ENCODE results near the gene PHF19.

Gene PHF19

GRCh38 chr9:120868676-120869359 is 8.2 kb downstream of the PHF19 start:
- Histone ChIP-seq H2AFZ (ENCODE audit: insufficient read depth, low read length, poor library complexity) (peak overlapping the region; percentile 23), H3K9ac (ENCODE audit: low read length) (peak overlapping the region; percentile 76), H4K12ac (ENCODE audit: low read depth, low read length) (peak overlapping the region; percentile 0), H2AK5ac (ENCODE audit: low read length) (no peak overlapping the region), H4K8ac (ENCODE audit: low read depth, low read length) (peak overlapping the region; percentile 37), H3K4ac (ENCODE audit: low read depth, low read length) (no peak overlapping the region), H2BK120ac (ENCODE audit: insufficient read depth, low read length, poor library complexity) (no peak overlapping the region), H3K27ac (ENCODE audit: low read depth, low read length) (no peak overlapping the region), H3K4me3 (ENCODE audit: low read depth, low read length) (peak overlapping the region; percentile 76), H3K79me1 (ENCODE audit: low read length) (peaks cover 2% of the 10 kb centered on the region), H3K23ac (ENCODE audit: low read length) (no peak overlapping the region), H3K9me3 (ENCODE audit: insufficient read depth, low read depth, low read length) (peaks cover 4% of the 10 kb centered on the region), H3K4me2 (ENCODE audit: low read length) (peak overlapping the region; percentile 98), H2BK5ac (ENCODE audit: low read depth, low read length, poor library complexity) (no peak overlapping the region), H3K27me3 (ENCODE audit: insufficient read depth, low read length) (no peaks in the 10 kb centered on the region), H3K79me2 (ENCODE audit: control insufficient read depth, insufficient read depth, low read length, poor library complexity) (peaks cover 2% of the 10 kb centered on the region), H3K4me1 (ENCODE audit: control insufficient read depth in 1 of 2, insufficient read depth in 2 of 2, low read length in 2 of 2) (peaks cover 2 to 4% of the 10 kb centered on the region in 2 experiments), H3K18ac (ENCODE audit: low read length) (peak overlapping the region; percentile 1), H2BK12ac (ENCODE audit: low read length) (no peak overlapping the region), H3K36me3 (ENCODE audit: control insufficient read depth in 1 of 2, insufficient read depth in 2 of 2, low read length in 2 of 2) (peaks cover 2 to 6% of the 10 kb centered on the region in 2 experiments), H4K91ac (ENCODE audit: low read depth, low read length) (no peak overlapping the region), H3K14ac (ENCODE audit: low read length) (no peak overlapping the region)
- no CpG with 5 or more reads among the region's 52 CpGs for WGBS (ENCODE audit: extremely low coverage, insufficient coverage, insufficient read length)
- peak; percentile 95 to 96 for DNase-seq

- no peak overlapping the region for H3K18ac ChIP-seq (ENCODE audit: low read length)
- no peak overlapping the region for H2BK5ac ChIP-seq (ENCODE audit: low read depth, low read length, poor library complexity)
- H3K23ac ChIP-seq (ENCODE audit: low read length), result no peak overlapping the region
- H3K9ac ChIP-seq (ENCODE audit: low read length), result no peak overlapping the region
- H3K79me2 ChIP-seq (ENCODE audit: control insufficient read depth, insufficient read depth, low read length, poor library complexity), result peaks cover 2% of the 10 kb centered on the region
- peaks cover 2 to 4% of the 10 kb centered on the region in 2 experiments for H3K4me1 ChIP-seq (ENCODE audit: control insufficient read depth in 1 of 2, insufficient read depth in 2 of 2, low read length in 2 of 2)
- H3K79me1 ChIP-seq (ENCODE audit: low read length), result peaks cover 2% of the 10 kb centered on the region
- H4K91ac ChIP-seq (ENCODE audit: low read depth, low read length), result peak overlapping the region; percentile 26
- peak overlapping the region; percentile 51 for H3K4me3 ChIP-seq (ENCODE audit: low read depth, low read length)
- H4K8ac ChIP-seq (ENCODE audit: low read depth, low read length), result peak overlapping the region; percentile 37
- H4K12ac ChIP-seq (ENCODE audit: low read depth, low read length), result peak overlapping the region; percentile 67
- H3K27ac ChIP-seq (ENCODE audit: low read depth, low read length), result no peak overlapping the region
- H3K14ac ChIP-seq (ENCODE audit: low read length), result no peak overlapping the region
- no peak overlapping the region for H2AK5ac ChIP-seq (ENCODE audit: low read length)
- whole genome bisulfite sequencing (ENCODE audit: extremely low coverage, insufficient coverage, insufficient read length), result no CpG with 5 or more reads among the region's 11 CpGs
- no peak overlapping the region for H2BK120ac ChIP-seq (ENCODE audit: insufficient read depth, low read length, poor library complexity)
- H3K9me3 ChIP-seq (ENCODE audit: insufficient read depth, low read depth, low read length), result peaks cover 8% of the 10 kb centered on the region
- DNase-seq, result no peak
- no peak overlapping the region for H3K4ac ChIP-seq (ENCODE audit: low read depth, low read length)
- H2BK12ac ChIP-seq (ENCODE audit: low read length), result no peak overlapping the region
- no peaks in the 10 kb centered on the region for H3K27me3 ChIP-seq (ENCODE audit: insufficient read depth, low read length)
- peak overlapping the region; percentile 5 for H2AFZ ChIP-seq (ENCODE audit: insufficient read depth, low read length, poor library complexity)
- H3K36me3 ChIP-seq (ENCODE audit: control insufficient read depth in 1 of 2, insufficient read depth in 2 of 2, low read length in 2 of 2), result peaks cover 2 to 5% of the 10 kb centered on the region in 2 experiments
- peak overlapping the region; percentile 55 for H3K4me2 ChIP-seq (ENCODE audit: low read length)
Measured at GRCh38 chr9:120868339-120868675, 8.7 kb downstream of the PHF19 start.

- WGBS (ENCODE audit: extremely low coverage, insufficient coverage, insufficient read length), result no CpG with 5 or more reads among the region's 15 CpGs
- no peaks in the 10 kb centered on the region for H3K27me3 ChIP-seq (ENCODE audit: insufficient read depth, low read length)
- H3K79me2 ChIP-seq (ENCODE audit: control insufficient read depth, insufficient read depth, low read length, poor library complexity), result peaks cover 2% of the 10 kb centered on the region
- peaks cover 2% of the 10 kb centered on the region for H3K79me1 ChIP-seq (ENCODE audit: low read length)
- H4K91ac ChIP-seq (ENCODE audit: low read depth, low read length), result no peak overlapping the region
- no peak overlapping the region for H4K12ac ChIP-seq (ENCODE audit: low read depth, low read length)
- peaks cover 2 to 4% of the 10 kb centered on the region in 2 experiments for H3K4me1 ChIP-seq (ENCODE audit: control insufficient read depth in 1 of 2, insufficient read depth in 2 of 2, low read length in 2 of 2)
- no peak overlapping the region for H4K8ac ChIP-seq (ENCODE audit: low read depth, low read length)
- peak overlapping the region; percentile 55 for H3K4me2 ChIP-seq (ENCODE audit: low read length)
- no peak overlapping the region for H3K18ac ChIP-seq (ENCODE audit: low read length)
- H3K9me3 ChIP-seq (ENCODE audit: insufficient read depth, low read depth, low read length), result peaks cover 8% of the 10 kb centered on the region
- H3K9ac ChIP-seq (ENCODE audit: low read length), result no peak overlapping the region
- no peak overlapping the region for H3K23ac ChIP-seq (ENCODE audit: low read length)
- H3K4ac ChIP-seq (ENCODE audit: low read depth, low read length), result no peak overlapping the region
- H2BK120ac ChIP-seq (ENCODE audit: insufficient read depth, low read length, poor library complexity), result no peak overlapping the region
- H3K27ac ChIP-seq (ENCODE audit: low read depth, low read length), result no peak overlapping the region
- H2AK5ac ChIP-seq (ENCODE audit: low read length), result no peak overlapping the region
- H3K14ac ChIP-seq (ENCODE audit: low read length), result no peak overlapping the region
- no peak overlapping the region for H2AFZ ChIP-seq (ENCODE audit: insufficient read depth, low read length, poor library complexity)
- no peak overlapping the region for H3K4me3 ChIP-seq (ENCODE audit: low read depth, low read length)
- no peak overlapping the region for H2BK12ac ChIP-seq (ENCODE audit: low read length)
- H2BK5ac ChIP-seq (ENCODE audit: low read depth, low read length, poor library complexity), result no peak overlapping the region
- DNase-seq, result no peak
- H3K36me3 ChIP-seq (ENCODE audit: control insufficient read depth in 1 of 2, insufficient read depth in 2 of 2, low read length in 2 of 2), result peaks cover 3 to 4% of the 10 kb centered on the region in 2 experiments
Measured at GRCh38 chr9:120867676-120868338, 9.2 kb downstream of the PHF19 start.

GRCh38 chr9:120866651-120867050 is 10.3 kb downstream of the PHF19 start:
- H3K27ac ChIP-seq (ENCODE audit: low read depth, low read length), result no peak overlapping the region
- no peak overlapping the region for H2BK5ac ChIP-seq (ENCODE audit: low read depth, low read length, poor library complexity)
- peaks cover 2 to 4% of the 10 kb centered on the region in 2 experiments for H3K4me1 ChIP-seq (ENCODE audit: control insufficient read depth in 1 of 2, insufficient read depth in 2 of 2, low read length in 2 of 2)
- H2BK120ac ChIP-seq (ENCODE audit: insufficient read depth, low read length, poor library complexity), result no peak overlapping the region
- no peak for DNase-seq
- no peak overlapping the region for H4K12ac ChIP-seq (ENCODE audit: low read depth, low read length)
- no peak overlapping the region for H3K18ac ChIP-seq (ENCODE audit: low read length)
- H3K14ac ChIP-seq (ENCODE audit: low read length), result no peak overlapping the region
- no peak overlapping the region for H3K4me2 ChIP-seq (ENCODE audit: low read length)
- no peak overlapping the region for H2AK5ac ChIP-seq (ENCODE audit: low read length)
- no peak overlapping the region for H4K8ac ChIP-seq (ENCODE audit: low read depth, low read length)
- no peak overlapping the region for H3K4me3 ChIP-seq (ENCODE audit: low read depth, low read length)
- no peak overlapping the region for H4K91ac ChIP-seq (ENCODE audit: low read depth, low read length)
- no peak overlapping the region for H2BK12ac ChIP-seq (ENCODE audit: low read length)
- peaks cover 8% of the 10 kb centered on the region for H3K9me3 ChIP-seq (ENCODE audit: insufficient read depth, low read depth, low read length)
- no CpG with 5 or more reads among the region's 6 CpGs for WGBS (ENCODE audit: extremely low coverage, insufficient coverage, insufficient read length)
- no peak overlapping the region for H2AFZ ChIP-seq (ENCODE audit: insufficient read depth, low read length, poor library complexity)
- no peak overlapping the region for H3K23ac ChIP-seq (ENCODE audit: low read length)
- no peak overlapping the region for H3K9ac ChIP-seq (ENCODE audit: low read length)
- H3K79me2 ChIP-seq (ENCODE audit: control insufficient read depth, insufficient read depth, low read length, poor library complexity), result peaks cover 2% of the 10 kb centered on the region
- H3K4ac ChIP-seq (ENCODE audit: low read depth, low read length), result no peak overlapping the region
- H3K79me1 ChIP-seq (ENCODE audit: low read length), result peaks cover 2% of the 10 kb centered on the region
- H3K36me3 ChIP-seq (ENCODE audit: control insufficient read depth in 1 of 2, insufficient read depth in 2 of 2, low read length in 2 of 2), result peaks cover 7 to 8% of the 10 kb centered on the region in 2 experiments
- no peaks in the 10 kb centered on the region for H3K27me3 ChIP-seq (ENCODE audit: insufficient read depth, low read length)

Measured in trophoblast cell (in vitro differentiated cells and primary cell).